Measurements from ENCODE around the gene LGALS3. TPM values are rescaled to one million over a fixed set of nuclear protein-coding genes. Genes with fewer than 3 reads are reported as not detected.
"Not testable (repeated sequence)": the region's sequence is repeated elsewhere in the genome, so short reads cannot be mapped to it uniquely, and the experiment has no call there.

Gene LGALS3
- 100 to 1,000 TPM; 178 to 184 TPM for total RNA-seq

DNA sequence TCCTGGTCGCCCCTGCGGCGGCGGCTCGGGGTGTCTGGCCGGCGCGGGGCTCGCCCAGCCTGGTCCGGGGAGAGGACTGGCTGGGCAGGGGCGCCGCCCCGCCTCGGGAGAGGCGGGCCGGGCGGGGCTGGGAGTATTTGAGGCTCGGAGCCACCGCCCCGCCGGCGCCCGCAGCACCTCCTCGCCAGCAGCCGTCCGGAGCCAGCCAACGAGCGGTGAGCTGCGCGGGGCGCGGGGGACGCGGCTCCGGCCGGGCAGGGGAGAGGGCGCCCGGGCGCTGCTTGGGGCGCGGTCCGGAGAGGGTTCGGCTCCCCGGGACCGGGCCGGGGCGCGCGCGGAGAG lies at the start of gene LGALS3:
LGALS3 (plus strand) TSS at position 167 of the 342 bp plus-strand sequence. CDS start 8,122 bp downstream, outside the sequence.
- no peaks in the 10 kb centered on the region for H3K9me3 ChIP-seq
- H3K4me1 ChIP-seq, result peaks cover 0 to 77% of the 10 kb centered on the region in 2 donors
- peak within 1 kb of the TSS; percentile 80 to 83 for H3K4me3 ChIP-seq
- H3K27me3 ChIP-seq, result no peaks in the 10 kb centered on the region
- H3K36me3 ChIP-seq, result peaks cover 8% of the 10 kb centered on the region
- TF ChIP-seq, protein P1, sequence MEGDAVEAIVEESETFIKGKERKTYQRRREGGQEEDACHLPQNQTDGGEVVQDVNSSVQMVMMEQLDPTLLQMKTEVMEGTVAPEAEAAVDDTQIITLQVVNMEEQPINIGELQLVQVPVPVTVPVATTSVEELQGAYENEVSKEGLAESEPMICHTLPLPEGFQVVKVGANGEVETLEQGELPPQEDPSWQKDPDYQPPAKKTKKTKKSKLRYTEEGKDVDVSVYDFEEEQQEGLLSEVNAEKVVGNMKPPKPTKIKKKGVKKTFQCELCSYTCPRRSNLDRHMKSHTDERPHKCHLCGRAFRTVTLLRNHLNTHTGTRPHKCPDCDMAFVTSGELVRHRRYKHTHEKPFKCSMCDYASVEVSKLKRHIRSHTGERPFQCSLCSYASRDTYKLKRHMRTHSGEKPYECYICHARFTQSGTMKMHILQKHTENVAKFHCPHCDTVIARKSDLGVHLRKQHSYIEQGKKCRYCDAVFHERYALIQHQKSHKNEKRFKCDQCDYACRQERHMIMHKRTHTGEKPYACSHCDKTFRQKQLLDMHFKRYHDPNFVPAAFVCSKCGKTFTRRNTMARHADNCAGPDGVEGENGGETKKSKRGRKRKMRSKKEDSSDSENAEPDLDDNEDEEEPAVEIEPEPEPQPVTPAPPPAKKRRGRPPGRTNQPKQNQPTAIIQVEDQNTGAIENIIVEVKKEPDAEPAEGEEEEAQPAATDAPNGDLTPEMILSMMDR (IDR thresholded peaks at IDR 0.05), result no peak
- peak; percentile 79 for DNase-seq (ENCODE audit: low spot score)
- H3K27ac ChIP-seq, result peak within 1 kb of the TSS; percentile 97

DNA sequence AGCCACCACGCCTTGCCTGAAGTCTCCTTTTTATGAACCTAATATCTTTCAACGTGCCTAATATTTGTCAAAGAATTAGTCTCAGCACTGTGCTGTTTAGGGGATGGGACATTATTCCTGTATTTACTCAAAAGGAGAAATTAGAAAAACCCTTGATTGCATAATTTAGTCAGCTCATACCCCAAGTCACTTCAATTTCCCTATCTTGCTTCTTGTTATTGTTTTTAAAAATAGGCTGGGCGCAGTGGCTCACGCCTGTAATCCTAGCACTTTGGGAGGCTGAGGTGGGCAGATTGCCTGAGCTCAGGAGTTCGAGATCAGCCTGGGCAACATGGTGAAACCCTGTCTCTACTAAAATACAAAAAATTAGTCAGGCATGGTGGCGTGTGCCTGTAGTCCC lies 49.1 kb upstream of the LGALS3 start:
- DNase-seq (ENCODE audit: low spot score); H3K27me3 ChIP-seq; H3K4me3 ChIP-seq; H3K27ac ChIP-seq; H3K9me3 ChIP-seq; H3K4me1 ChIP-seq; H3K36me3 ChIP-seq: not testable (repeated sequence)

DNA sequence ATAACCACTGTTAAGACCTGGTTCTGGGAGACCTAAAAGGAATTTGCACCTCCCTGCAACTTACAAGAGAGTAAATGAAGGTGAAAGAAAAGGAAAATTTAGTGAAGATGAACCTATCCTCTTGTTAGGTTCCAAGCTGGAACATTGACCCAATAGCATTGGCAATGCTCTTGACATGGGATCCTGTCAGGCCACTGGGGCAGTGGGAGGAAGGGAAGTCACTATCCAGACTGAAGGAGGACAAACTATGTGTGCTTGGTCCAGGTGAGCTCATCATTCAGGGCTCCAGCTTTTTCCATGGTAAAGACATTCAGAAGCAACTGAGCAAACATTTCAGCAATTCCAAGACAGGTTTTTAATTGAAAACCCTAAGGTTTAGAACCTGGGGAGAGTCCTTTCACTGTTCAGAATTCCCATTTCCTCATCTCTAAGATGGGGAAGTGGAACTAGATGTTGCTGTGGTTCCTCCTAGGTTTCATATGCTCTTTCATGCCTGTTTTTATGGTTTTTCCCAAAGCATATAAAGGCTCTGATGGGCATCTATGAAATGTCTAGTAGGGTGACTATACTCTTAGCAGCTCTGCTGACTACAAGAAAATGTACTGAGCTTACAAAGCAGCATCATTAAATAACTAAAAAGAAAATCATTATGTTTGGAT lies 44.5 kb upstream of the LGALS3 start:
- DNase-seq (ENCODE audit: low spot score), result no peak
- TF ChIP-seq, protein P1 (IDR thresholded peaks at IDR 0.05), result no peak

DNA sequence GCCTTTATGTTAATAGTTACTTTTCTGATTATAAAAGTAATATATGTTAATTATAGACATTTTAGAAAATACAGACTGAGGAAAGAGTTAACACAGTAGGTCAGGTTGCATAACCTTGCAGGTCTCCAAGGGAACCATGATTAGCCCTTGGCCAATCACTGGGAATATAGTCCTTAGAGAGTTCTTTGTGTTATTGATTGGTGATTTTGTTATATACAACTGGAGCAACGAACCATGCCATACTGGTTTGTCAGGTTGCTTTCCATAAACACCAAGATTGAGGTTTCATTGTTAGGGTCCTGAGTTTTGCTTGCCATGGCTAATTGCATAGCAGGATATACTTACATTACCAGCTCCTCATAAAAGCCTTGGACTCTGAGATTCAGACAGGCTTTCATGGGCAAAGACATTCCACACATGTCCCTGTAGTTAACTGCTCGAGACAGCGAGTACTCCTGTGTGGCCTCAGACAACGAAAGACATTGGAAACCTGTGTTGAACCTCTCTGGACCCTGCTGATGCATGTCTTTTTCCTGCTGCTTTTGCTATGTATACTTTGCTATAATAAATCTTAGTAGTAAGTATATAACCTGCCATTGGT lies 43.9 kb upstream of the LGALS3 start:
- H3K9me3 ChIP-seq, result no peaks in the 10 kb centered on the region
- H3K4me3 ChIP-seq, result no peak overlapping the region
- DNase-seq (ENCODE audit: low spot score), result no peak
- no peak overlapping the region for H3K27ac ChIP-seq
- TF ChIP-seq, protein P1 (IDR thresholded peaks at IDR 0.05), result no peak
- no peaks in the 10 kb centered on the region for H3K27me3 ChIP-seq
- no peaks in the 10 kb centered on the region for H3K4me1 ChIP-seq
- no peaks in the 10 kb centered on the region for H3K36me3 ChIP-seq

More for the DNA sequence above, 44.5 kb upstream of the LGALS3 start:
- no peaks in the 10 kb centered on the region for H3K9me3 ChIP-seq
- H3K36me3 ChIP-seq, result no peaks in the 10 kb centered on the region
- no peak overlapping the region for H3K27ac ChIP-seq
- no peaks in the 10 kb centered on the region for H3K4me1 ChIP-seq
- no peak overlapping the region for H3K4me3 ChIP-seq
- H3K27me3 ChIP-seq, result no peaks in the 10 kb centered on the region

DNA sequence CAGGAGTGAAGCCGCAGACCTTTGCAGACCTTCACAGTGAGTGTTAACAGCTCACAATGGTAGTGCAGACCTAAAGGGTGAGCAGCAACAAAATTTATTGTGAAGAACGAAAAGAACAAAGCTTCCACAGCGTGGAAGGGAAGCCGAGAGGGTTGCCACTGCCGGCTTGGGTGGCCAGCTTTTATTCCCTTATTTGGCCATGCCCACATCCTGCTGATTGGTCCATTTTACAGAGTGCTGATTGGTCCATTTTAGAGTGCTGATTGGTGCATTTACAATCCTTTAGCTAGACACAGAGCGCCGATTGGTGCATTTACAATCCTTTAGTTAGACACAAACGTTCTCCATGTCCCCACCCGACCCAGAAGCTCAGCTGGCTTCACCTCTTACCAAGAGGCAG lies 42.1 kb upstream of the LGALS3 start:
- Histone ChIP-seq H3K27ac (no peak overlapping the region), H3K4me1 (no peaks in the 10 kb centered on the region), H3K9me3 (no peaks in the 10 kb centered on the region), H3K4me3 (no peak overlapping the region), H3K36me3 (no peaks in the 10 kb centered on the region), H3K27me3 (no peaks in the 10 kb centered on the region)
- DNase-seq (ENCODE audit: low spot score), result no peak
- TF ChIP-seq, protein P1 (IDR thresholded peaks at IDR 0.05), result no peak

DNA sequence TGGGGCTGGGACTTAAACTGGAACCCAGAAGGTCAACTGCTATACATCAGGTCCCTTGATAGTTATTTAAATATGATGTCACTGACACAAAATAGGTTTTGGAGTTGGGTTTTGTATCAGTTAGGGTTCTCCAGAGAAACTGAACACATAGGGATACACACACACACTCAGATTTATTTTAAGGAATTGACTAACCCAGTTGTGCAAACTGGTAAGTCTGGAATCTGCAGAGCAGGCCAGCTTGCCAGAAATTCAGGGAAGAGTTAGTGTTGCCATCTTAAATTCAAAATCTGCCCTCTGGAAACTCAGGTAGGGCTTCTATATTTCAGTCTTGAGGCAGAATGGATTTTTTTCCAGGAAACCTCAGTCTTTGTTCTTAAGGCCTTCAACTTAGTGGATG lies 40.7 kb upstream of the LGALS3 start:
- no peaks in the 10 kb centered on the region for H3K27me3 ChIP-seq
- no peak overlapping the region for H3K4me3 ChIP-seq
- TF ChIP-seq, protein P1 (IDR thresholded peaks at IDR 0.05), result no peak
- no peaks in the 10 kb centered on the region for H3K36me3 ChIP-seq
- peak; percentile 5 for DNase-seq (ENCODE audit: low spot score)
- no peaks in the 10 kb centered on the region for H3K9me3 ChIP-seq
- no peak overlapping the region for H3K27ac ChIP-seq
- no peaks in the 10 kb centered on the region for H3K4me1 ChIP-seq
